Measurements from ENCODE around the gene TMUB2. TPM values are rescaled to one million over a fixed set of nuclear protein-coding genes. Genes with fewer than 3 reads are reported as not detected.
A peak's percentile ranks its signal among the peaks of the same experiment; 100 is the strongest.

Gene TMUB2
- total RNA-seq, 2 donors from 2014 or later = 20.4 to 42.8 TPM

GRCh38 chr17:44171931-44172455 is 14.8 kb upstream of the TMUB2 start:
- no peak for TF ChIP-seq CTCF (IDR thresholded peaks at IDR 0.05)
- Histone ChIP-seq H3K27ac (no peak overlapping the region), H3K27me3 (replicated peaks; ENCODE audit: insufficient read depth) (no peaks in the 10 kb centered on the region), H3K4me1 (ENCODE audit: control insufficient read depth in 1 of 2, low read depth in 2 of 2) (peaks cover 7 to 43% of the 10 kb centered on the region in 2 donors), H3K36me3 (no peaks in the 10 kb centered on the region), H3K9me3 (no peaks in the 10 kb centered on the region), H3K4me3 (peak overlapping the region; percentile 78)
- ATAC-seq (ENCODE audit: insufficient number of reproducible peaks, low FRiP score, low read depth) = no peak
- no peak for DNase-seq (ENCODE audit: low spot score)

GRCh38 chr17:44174427-44174826 is 12.3 kb upstream of the TMUB2 start:
- ATAC-seq (ENCODE audit: insufficient number of reproducible peaks, low FRiP score, low read depth) (no peak), DNase-seq (ENCODE audit: low spot score) (no peak)
- no peaks in the 10 kb centered on the region for H3K9me3 ChIP-seq
- H3K27ac ChIP-seq = no peak overlapping the region
- no peak for TF ChIP-seq CTCF (IDR thresholded peaks at IDR 0.05)
- H3K27me3 ChIP-seq (replicated peaks; ENCODE audit: insufficient read depth) = no peaks in the 10 kb centered on the region
- peaks cover 7% of the 10 kb centered on the region for H3K36me3 ChIP-seq
- no peak overlapping the region for H3K4me3 ChIP-seq
- peaks cover 7 to 25% of the 10 kb centered on the region in 2 donors for H3K4me1 ChIP-seq (ENCODE audit: control insufficient read depth in 1 of 2, low read depth in 2 of 2)

DNA sequence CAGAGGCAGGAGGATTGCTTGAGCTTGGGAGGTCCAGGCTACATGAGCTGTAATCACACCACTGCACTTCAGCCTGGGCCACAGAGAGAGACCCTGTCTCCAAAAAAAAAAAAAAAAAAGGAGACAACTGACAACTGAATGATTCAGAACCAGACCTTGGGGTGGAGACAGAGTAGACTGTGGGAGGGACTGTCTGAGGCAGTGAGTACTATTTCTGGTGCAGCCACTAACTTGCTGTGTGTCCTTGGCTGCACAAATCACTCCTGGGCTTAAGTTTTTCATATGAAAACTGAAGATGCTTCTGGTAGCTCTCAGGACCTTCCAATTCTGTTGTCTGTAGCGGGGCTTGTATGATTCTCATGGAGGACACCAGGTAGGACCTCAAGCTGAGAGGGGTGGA is 10.5 kb upstream of the TMUB2 start:
- DNase-seq (ENCODE audit: low spot score) (no peak), ATAC-seq (ENCODE audit: insufficient number of reproducible peaks, low FRiP score, low read depth) (no peak)
- Histone ChIP-seq H3K4me3 (no peak overlapping the region), H3K27ac (no peak overlapping the region), H3K9me3 (no peaks in the 10 kb centered on the region), H3K36me3 (peaks cover 7% of the 10 kb centered on the region), H3K4me1 (ENCODE audit: control insufficient read depth in 1 of 2, low read depth in 2 of 2) (peaks cover under 1 to 9% of the 10 kb centered on the region in 2 donors), H3K27me3 (replicated peaks; ENCODE audit: insufficient read depth) (no peaks in the 10 kb centered on the region)
- no peak for TF ChIP-seq CTCF (IDR thresholded peaks at IDR 0.05)

DNA sequence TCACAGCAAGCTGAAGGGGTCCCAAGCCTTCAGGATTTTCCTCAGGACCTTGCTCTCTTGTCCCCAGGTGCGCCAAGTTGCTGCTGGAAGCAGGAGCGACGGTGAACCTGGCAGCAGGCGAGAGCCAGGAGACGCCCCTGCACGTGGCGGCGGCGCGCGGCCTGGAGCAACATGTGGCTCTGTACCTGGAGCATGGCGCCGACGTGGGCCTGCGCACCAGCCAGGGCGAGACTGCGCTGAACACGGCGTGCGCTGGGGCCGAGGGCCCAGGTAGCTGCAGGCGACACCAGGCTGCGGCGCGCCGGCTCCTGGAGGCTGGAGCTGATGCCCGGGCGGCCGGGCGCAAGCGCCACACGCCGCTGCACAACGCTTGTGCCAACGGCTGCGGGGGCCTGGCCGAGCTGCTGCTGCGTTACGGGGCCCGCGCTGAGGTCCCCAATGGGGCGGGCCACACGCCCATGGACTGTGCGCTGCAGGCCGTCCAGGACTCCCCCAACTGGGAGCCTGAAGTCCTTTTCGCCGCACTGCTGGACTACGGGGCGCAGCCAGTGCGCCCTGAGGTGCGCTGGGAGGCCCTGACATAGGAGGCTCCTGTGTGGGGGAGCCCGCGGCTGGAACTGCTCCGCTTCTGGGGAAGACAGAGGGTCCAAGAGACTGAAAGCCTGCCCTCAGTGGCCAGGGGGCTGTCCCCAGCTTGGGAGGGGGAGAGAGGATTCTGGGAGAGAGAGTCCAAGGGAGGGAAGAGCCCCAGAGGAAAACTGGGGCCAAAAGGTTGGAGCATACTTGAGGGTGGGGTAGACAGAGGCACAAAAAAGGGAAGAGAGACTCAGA is 9.9 kb upstream of the TMUB2 start:
- TF ChIP-seq CTCF (IDR thresholded peaks at IDR 0.05) = no peak
- H3K4me1 ChIP-seq (ENCODE audit: control insufficient read depth in 1 of 2, low read depth in 2 of 2) = peaks cover 0 to 3% of the 10 kb centered on the region in 2 donors
- H3K36me3 ChIP-seq = peaks cover 7% of the 10 kb centered on the region
- H3K9me3 ChIP-seq = no peaks in the 10 kb centered on the region
- ATAC-seq (ENCODE audit: insufficient number of reproducible peaks, low FRiP score, low read depth) (no peak), DNase-seq (ENCODE audit: low spot score) (no peak)
- no peak overlapping the region for H3K4me3 ChIP-seq
- no peak overlapping the region for H3K27ac ChIP-seq
- H3K27me3 ChIP-seq (replicated peaks; ENCODE audit: insufficient read depth) = no peaks in the 10 kb centered on the region

DNA sequence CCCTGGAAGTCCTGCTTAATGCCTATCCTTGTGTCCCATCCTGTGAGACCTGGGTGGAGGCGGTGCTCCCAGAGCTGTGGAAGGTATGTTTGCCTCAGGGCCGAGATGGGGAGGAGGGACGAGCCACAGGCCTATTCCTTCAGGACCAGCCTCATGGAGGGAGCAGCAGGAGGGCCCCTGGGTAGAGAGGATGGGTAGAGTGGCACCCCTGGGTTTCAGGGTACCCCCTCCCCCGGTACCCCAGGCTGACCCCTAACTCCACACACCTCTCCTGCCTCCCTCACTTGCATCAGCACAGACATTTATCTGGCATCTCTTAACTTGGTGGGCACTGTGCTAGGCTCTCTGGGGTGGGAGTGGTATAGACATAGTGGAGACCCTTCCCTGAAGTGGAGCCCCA is 9.1 kb upstream of the TMUB2 start:
- no peak for TF ChIP-seq CTCF (IDR thresholded peaks at IDR 0.05)
- DNase-seq (ENCODE audit: low spot score) = no peak
- no peak for ATAC-seq (ENCODE audit: insufficient number of reproducible peaks, low FRiP score, low read depth)
- Histone ChIP-seq H3K27me3 (replicated peaks; ENCODE audit: insufficient read depth) (no peaks in the 10 kb centered on the region), H3K27ac (no peak overlapping the region), H3K9me3 (no peaks in the 10 kb centered on the region), H3K4me3 (no peak overlapping the region), H3K4me1 (ENCODE audit: control insufficient read depth in 1 of 2, low read depth in 2 of 2) (no peaks in the 10 kb centered on the region), H3K36me3 (peaks cover 7% of the 10 kb centered on the region)
